Fibroblast of lung (primary cell): ENCODE data around the gene PLEKHJ1. TPM values are rescaled to one million over a fixed set of nuclear protein-coding genes. Genes with fewer than 3 reads are reported as not detected.

Experiments
- DNase-seq, 2 donors: peaks; one replicate each; pipeline versions ENCODE4 v3.0.0 to v3.0.0-alpha.2; 2010; ENCODE audit warnings: low read depth in 2 of 2
- H2AFZ ChIP-seq: 2 replicates; pipeline ENCODE4 v1.5.1; 2012; ENCODE audit warnings: low read length, control low read depth, inconsistent platforms
- H3K27ac ChIP-seq: 2 replicates; pipeline ENCODE4 v1.5.1; 2011; ENCODE audit warnings: low read length, control low read depth; ENCODE audit not compliant: insufficient read depth
- H3K27me3 ChIP-seq: 2 replicates; pipeline ENCODE4 v1.5.1; 2011; ENCODE audit warnings: mild to moderate bottlenecking, low read length; ENCODE audit not compliant: control insufficient read depth, insufficient read depth
- H3K36me3 ChIP-seq: 2 replicates; pipeline ENCODE4 v1.5.1; 2011; ENCODE audit warnings: low read length; ENCODE audit not compliant: control insufficient read depth, insufficient read depth
- H3K4me1 ChIP-seq: 2 replicates; pipeline ENCODE4 v1.5.1; 2011; ENCODE audit warnings: low read length; ENCODE audit not compliant: control insufficient read depth, insufficient read depth; ENCODE audit errors: extremely low read depth
- H3K4me2 ChIP-seq: 2 replicates; pipeline ENCODE4 v1.5.1; 2011; ENCODE audit warnings: low read length, control low read depth; ENCODE audit not compliant: insufficient read depth; ENCODE audit errors: extremely low read depth
- H3K4me3 ChIP-seq, 4 experiments: fragments of 200-600 bp in 1 of 4; sonication (generic) in 1 of 4; replicated peaks in 1 of 4; 2 replicates each; pipeline ENCODE4 v1.5.1; 2011 to 2016; ENCODE audit warnings: low read length in 4 of 4, low read depth in 3 of 4, mild to moderate bottlenecking in 3 of 4, control low read depth in 2 of 4, inconsistent platforms in 1 of 4, mixed read lengths in 1 of 4; ENCODE audit not compliant: insufficient read depth in 1 of 4; ENCODE audit errors: control extremely low read depth in 1 of 4
- H3K79me2 ChIP-seq: 2 replicates; pipeline ENCODE4 v1.5.1; 2012; ENCODE audit warnings: mild to moderate bottlenecking, low read length, inconsistent platforms; ENCODE audit not compliant: control insufficient read depth, insufficient read depth
- H3K9ac ChIP-seq: 2 replicates; pipeline ENCODE4 v1.5.1; 2011; ENCODE audit warnings: mild to moderate bottlenecking, low read length, control low read depth; ENCODE audit not compliant: insufficient read depth
- H3K9me3 ChIP-seq: 2 replicates; pipeline ENCODE4 v1.5.1; 2012; ENCODE audit warnings: low read depth, low read length; ENCODE audit not compliant: control insufficient read depth, insufficient read depth
- H4K20me1 ChIP-seq: 2 replicates; pipeline ENCODE4 v1.5.1; 2011; ENCODE audit warnings: low read length; ENCODE audit not compliant: control insufficient read depth, insufficient read depth; ENCODE audit errors: extremely low read depth
- EZH2 ChIP-seq: IDR thresholded peaks from 2 replicates; pipeline ENCODE4 v1.5.1; 2012; ENCODE audit warnings: low read length, control low read depth, mild to moderate bottlenecking; ENCODE audit errors: missing control alignments
- polyA plus RNA-seq, 2 donors: library from polyadenylated mRNA; depleted of rRNA in 1 of 2; stranded (reverse) in 1 of 2; unstranded in 1 of 2; fragments of >200 nt; gene quantifications; 2 replicates each; pipeline ENCODE4 v1.2.1, GENCODE V29; 2011 to 2012; ENCODE audit warnings: missing spikeins in 1 of 2
- total RNA-seq: library from RNA; depleted of rRNA; stranded (reverse); fragments of >200 nt; gene quantifications from 2 replicates; pipeline ENCODE4 v1.2.1, GENCODE V29; 2014
- TF ChIP-seq, protein P1 (sequence below), 2 donors: IDR thresholded peaks in 1 of 2; conservative IDR thresholded peaks in 1 of 2; 1 replicate in 1 of 2; 2 replicates in 1 of 2; pipeline ENCODE4 v1.5.1; 2011 to 2012; ENCODE audit warnings: low read length in 2 of 2, control low read depth in 1 of 2, inconsistent platforms in 1 of 2, low read depth in 1 of 2, mild to moderate bottlenecking in 1 of 2

PLEKHJ1 gene
- total and polyA plus RNA-seq, 2 donors (not counting 1 experiment from before 2014, with no cell fraction given), result 34.9 to 61.3 TPM

DNA sequence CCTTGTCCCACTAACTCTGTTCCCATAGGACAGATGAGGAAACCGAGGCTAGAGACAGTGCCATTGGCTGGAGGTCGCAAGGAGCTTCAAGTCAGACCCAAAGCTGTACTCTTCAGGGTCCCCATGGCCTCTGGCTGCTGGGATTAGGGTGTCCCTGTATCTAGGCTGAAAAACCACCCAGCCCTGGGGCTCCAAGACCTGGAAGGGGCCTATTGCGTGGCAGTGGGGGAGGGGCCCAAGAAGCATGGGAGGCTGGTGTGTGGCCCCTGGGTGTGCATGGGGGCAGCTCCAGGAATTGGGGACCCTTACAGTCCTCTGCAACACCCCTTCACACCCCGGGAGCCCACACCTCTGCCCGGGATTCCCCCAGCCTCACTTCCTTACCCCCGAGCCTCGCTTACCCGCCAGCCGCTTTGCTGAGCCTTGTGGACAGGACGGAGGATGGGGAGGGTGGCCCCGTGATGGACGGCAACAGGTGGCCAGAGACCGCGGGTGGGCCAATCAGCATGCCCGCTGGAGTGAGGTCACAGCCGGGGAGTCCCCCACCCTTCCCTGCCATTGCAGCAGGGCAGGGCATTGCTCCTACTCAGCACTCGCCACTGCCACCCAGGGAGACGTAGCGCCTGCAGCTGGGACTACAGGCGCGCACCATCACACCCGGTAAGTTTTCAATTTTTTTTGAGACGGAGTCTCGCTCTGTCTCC, 20.0 kb upstream of the PLEKHJ1 start, which contains the start of gene JSRP1:
TSS of gene JSRP1 (minus strand) at position 436 of the 704 bp plus-strand sequence. CDS start 1,103 bp downstream, outside the sequence.
- Histone ChIP-seq H3K9me3 (no peaks in the 10 kb centered on the region), H3K4me1 (peaks cover 3% of the 10 kb centered on the region), H3K79me2 (no peaks in the 10 kb centered on the region), H3K27me3 (peaks cover 26% of the 10 kb centered on the region), H3K4me2 (no peak within 1 kb of the TSS), H3K9ac (no peak within 1 kb of the TSS), H3K4me3 (no peak within 1 kb of the TSS), H3K27ac (no peak within 1 kb of the TSS), H2AFZ (no peak within 1 kb of the TSS), H3K36me3 (no peaks in the 10 kb centered on the region), H4K20me1 (no peaks in the 10 kb centered on the region)
- no peak for DNase-seq
- no peak for TF ChIP-seq EZH2
- TF ChIP-seq, protein P1, sequence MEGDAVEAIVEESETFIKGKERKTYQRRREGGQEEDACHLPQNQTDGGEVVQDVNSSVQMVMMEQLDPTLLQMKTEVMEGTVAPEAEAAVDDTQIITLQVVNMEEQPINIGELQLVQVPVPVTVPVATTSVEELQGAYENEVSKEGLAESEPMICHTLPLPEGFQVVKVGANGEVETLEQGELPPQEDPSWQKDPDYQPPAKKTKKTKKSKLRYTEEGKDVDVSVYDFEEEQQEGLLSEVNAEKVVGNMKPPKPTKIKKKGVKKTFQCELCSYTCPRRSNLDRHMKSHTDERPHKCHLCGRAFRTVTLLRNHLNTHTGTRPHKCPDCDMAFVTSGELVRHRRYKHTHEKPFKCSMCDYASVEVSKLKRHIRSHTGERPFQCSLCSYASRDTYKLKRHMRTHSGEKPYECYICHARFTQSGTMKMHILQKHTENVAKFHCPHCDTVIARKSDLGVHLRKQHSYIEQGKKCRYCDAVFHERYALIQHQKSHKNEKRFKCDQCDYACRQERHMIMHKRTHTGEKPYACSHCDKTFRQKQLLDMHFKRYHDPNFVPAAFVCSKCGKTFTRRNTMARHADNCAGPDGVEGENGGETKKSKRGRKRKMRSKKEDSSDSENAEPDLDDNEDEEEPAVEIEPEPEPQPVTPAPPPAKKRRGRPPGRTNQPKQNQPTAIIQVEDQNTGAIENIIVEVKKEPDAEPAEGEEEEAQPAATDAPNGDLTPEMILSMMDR (conservative IDR thresholded peaks at IDR 0.05 in 1 of 2, IDR thresholded peaks at IDR 0.05 in 1 of 2; ENCODE audit: low read depth in 1 of 2, low read length in 2 of 2), result no peak

GRCh38 chr19:2255112-2255845, 19.1 kb upstream of the PLEKHJ1 start:
- H3K4me3 ChIP-seq, result no peak overlapping the region
- no peak for DNase-seq
- H3K27ac ChIP-seq, result no peak overlapping the region

More at GRCh38 chr19:2255112-2255845, 19.1 kb upstream of the PLEKHJ1 start:
- Histone ChIP-seq H3K9me3 (no peaks in the 10 kb centered on the region), H2AFZ (no peak overlapping the region), H3K79me2 (no peaks in the 10 kb centered on the region), H3K4me2 (no peak overlapping the region), H3K9ac (no peak overlapping the region), H3K36me3 (no peaks in the 10 kb centered on the region), H3K4me1 (peaks cover 3% of the 10 kb centered on the region), H4K20me1 (no peaks in the 10 kb centered on the region), H3K27me3 (peaks cover 34% of the 10 kb centered on the region)
- TF ChIP-seq, protein P1 (conservative IDR thresholded peaks at IDR 0.05 in 1 of 2, IDR thresholded peaks at IDR 0.05 in 1 of 2; ENCODE audit: low read depth in 1 of 2, low read length in 2 of 2), result no peak
- no peak for TF ChIP-seq EZH2
